HepG2 (cell line): ENCODE measurements around the gene CSNK1D. TPM values are rescaled to one million over a fixed set of nuclear protein-coding genes. Genes with fewer than 3 reads are reported as not detected.

ENCODE experiments used
- ATAC-seq: fragments of 200-7000 bp; cut with Tn5 transposase; 3 replicates; pipeline ENCODE4 v1.9.1; 2020; ENCODE audit warnings: mild to moderate bottlenecking, moderate library complexity
- BruUV-seq: library from RNA; stranded (reverse); fragments of 400-500 nt; replicated peaks from 2 replicates; lab custom pipeline; 2021; lab: Mats Ljungman, UMichigan
- CTCF ChIA-PET: fragments of 300-600 bp; formaldehyde crosslinking; extraction: SDS; loops from one replicate; lab custom pipeline; 2021; ENCODE audit warnings: low total read pairs, inconsistent platforms, low intra/inter-chr PET ratio; lab: Yijun Ruan, JAX
- POLR2A ChIA-PET: fragments of 350-600 bp; sonication (Branson Sonifier 250); formaldehyde crosslinking; loops from one replicate; lab custom pipeline; 2020; ENCODE audit warnings: antibody characterized with exemption, inconsistent platforms; lab: Yijun Ruan, JAX
- DNase-seq: peaks from one replicate; pipeline ENCODE4 v3.0.0-alpha.2; 2015; ENCODE audit warnings: low spot score
- FAIRE-seq: peaks from 3 replicates; lab custom pipeline; 2011; peaks lifted over from hg19 to GRCh38; lab: Jason Lieb, UNC
- H2AFZ ChIP-seq: one replicate; pipeline ENCODE4 v1.6.1; 2011; ENCODE audit warnings: low read length, inconsistent platforms
- H3K27ac ChIP-seq: fragments of 300-600 bp; 3 replicates; pipeline ENCODE4 v1.8.0; 2011; ENCODE audit warnings: mixed run types, mild to moderate bottlenecking, mixed read lengths, low read length, inconsistent platforms; ENCODE audit not compliant: insufficient read depth; ENCODE audit errors: extremely low read length
- H3K27me3 ChIP-seq, 2 experiments: fragments of 200-600 bp in 1 of 2; 2 replicates in 1 of 2; 3 replicates in 1 of 2; pipeline versions ENCODE4 v1.6.0 to v1.8.0; 2011; ENCODE audit warnings: low read length in 2 of 2, mild to moderate bottlenecking in 2 of 2, moderate library complexity in 2 of 2, inconsistent platforms in 1 of 2; ENCODE audit not compliant: insufficient read depth in 2 of 2, control insufficient read depth in 1 of 2
- H3K36me3 ChIP-seq, 2 experiments: fragments of 200-600 bp in 1 of 2; replicated peaks in 1 of 2; 2 replicates in 1 of 2; 3 replicates in 1 of 2; pipeline versions ENCODE4 v1.5.1 to v1.8.0; 2011; ENCODE audit warnings: low read length in 2 of 2, inconsistent platforms in 1 of 2; ENCODE audit not compliant: insufficient read depth in 2 of 2, control insufficient read depth in 1 of 2
- H3K4me1 ChIP-seq: 2 replicates; pipeline ENCODE4 v1.5.1; 2012; ENCODE audit warnings: low read length, inconsistent platforms; ENCODE audit not compliant: insufficient read depth
- H3K4me2 ChIP-seq: 2 replicates; pipeline ENCODE4 v1.6.0; 2011; ENCODE audit warnings: low read depth, low read length, inconsistent platforms
- H3K4me3 ChIP-seq, 3 experiments: fragments of 200-600 bp in 1 of 3; sonication (generic), shearing (Covaris generic) in 1 of 3; replicated peaks in 1 of 3; 2 replicates each; pipeline ENCODE4 v1.5.1; 2011 to 2016; ENCODE audit warnings: low read length in 3 of 3, inconsistent platforms in 2 of 3, low read depth in 2 of 3, mild to moderate bottlenecking in 2 of 3, control low read depth in 1 of 3, mixed read lengths in 1 of 3; ENCODE audit not compliant: insufficient read depth in 1 of 3
- H3K79me2 ChIP-seq: one replicate; pipeline ENCODE4 v1.6.1; 2011; ENCODE audit warnings: low read length, inconsistent platforms; ENCODE audit not compliant: insufficient read depth
- H3K9ac ChIP-seq: 2 replicates; pipeline ENCODE4 v1.6.0; 2011; ENCODE audit warnings: mild to moderate bottlenecking, low read depth, low read length, inconsistent platforms; ENCODE audit not compliant: insufficient read depth
- H3K9me3 ChIP-seq: 2 replicates; pipeline ENCODE4 v1.5.1; 2012; ENCODE audit warnings: mild to moderate bottlenecking, low read length
- H4K20me1 ChIP-seq: 2 replicates; pipeline ENCODE4 v1.6.0; 2011; ENCODE audit warnings: inconsistent platforms, mild to moderate bottlenecking, low read length, moderate library complexity; ENCODE audit not compliant: insufficient read depth
- DNMT3B ChIP-seq: conservative IDR thresholded peaks from 2 replicates; pipeline ENCODE4 v1.6.1; 2016; ENCODE audit warnings: missing biosample characterization, control low read depth
- MTA1 ChIP-seq: sonication (generic); formaldehyde crosslinking; IDR thresholded peaks from 2 replicates; pipeline ENCODE4 v1.4.0; 2020; ENCODE audit warnings: missing genetic modification reagents, mild to moderate bottlenecking, borderline replicate concordance
- TBL1XR1 ChIP-seq: fragments of 150-350 bp; IDR thresholded peaks from 2 replicates; pipeline ENCODE4 v1.6.1; 2014; ENCODE audit warnings: borderline replicate concordance, low read length; ENCODE audit not compliant: partially characterized antibody
- ZBTB38 ChIP-seq: sonication (generic); formaldehyde crosslinking; IDR thresholded peaks from 2 replicates; pipeline ENCODE4 v1.5.1; 2020; ENCODE audit warnings: mild to moderate bottlenecking, missing genetic modification reagents
- ZNF446 ChIP-seq: sonication (generic); formaldehyde crosslinking; IDR thresholded peaks from 2 replicates; pipeline ENCODE4 v1.5.0; 2020; ENCODE audit warnings: mild to moderate bottlenecking, missing genetic modification reagents
- ZNF558 ChIP-seq: sonication (generic); formaldehyde crosslinking; IDR thresholded peaks from 2 replicates; pipeline ENCODE4 v1.9.0; 2022; ENCODE audit warnings: mild to moderate bottlenecking, missing genetic modification reagents, borderline replicate concordance
- WGBS: methylation state at CpG from one replicate; pipeline ENCODE4 v1.1.6; 2017; ENCODE audit warnings: low lambda C conversion rate; 5-methylcytosine and 5-hydroxymethylcytosine counted together
- in situ Hi-C: cut with HindIII; loops from 2 replicates; pipeline ENCODE4 v1.10.0; 2017; ENCODE audit warnings: low pct_unique_long_range_greater_than_20kb; ENCODE audit not compliant: extremely low pct_ligation_motif_present
- intact Hi-C: fragments of 100-400 bp; cut with micrococcal nuclease; formaldehyde crosslinking; loops from one replicate; pipeline ENCODE4 v1.10.0; 2022; ENCODE audit not compliant: unreplicated experiment
- polyA plus RNA-seq, 8 experiments: library from polyadenylated mRNA; depleted of rRNA in 3 of 8; stranded (reverse) in 7 of 8; unstranded in 1 of 8; fragments of >200 nt; fragmentation: Illumina TruSeq in 4 of 8; extraction: Trizol in 4 of 8; gene quantifications; 2 replicates each; pipeline versions ENCODE4 v1.2.1 to v1.2.3, GENCODE V29; 2011 to 2016; ENCODE audit warnings: low read depth in 4 of 8, missing spikeins in 1 of 8, mixed read lengths in 1 of 8; ENCODE audit not compliant: insufficient read depth in 1 of 8
- total RNA-seq, 5 experiments: library from RNA; depleted of rRNA; stranded (reverse); fragments of >200 nt; fragmentation: Illumina TruSeq; extraction: Trizol; gene quantifications; 2 replicates each; pipeline ENCODE4 v1.2.3, GENCODE V29; 2016; ENCODE audit warnings: low read depth in 1 of 5
- TF ChIP-seq, protein P1 (sequence below): sonication (generic); formaldehyde crosslinking; IDR thresholded peaks from 2 replicates; pipeline ENCODE4 v1.5.1; 2020; ENCODE audit warnings: mild to moderate bottlenecking, moderate library complexity, missing genetic modification reagents
- TF ChIP-seq, protein P2 (sequence below): sonication (generic); formaldehyde crosslinking; IDR thresholded peaks from 2 replicates; pipeline ENCODE4 v1.5.0; 2020; ENCODE audit warnings: missing genetic modification reagents
- TF ChIP-seq, protein P3 (sequence below): sonication (generic); formaldehyde crosslinking; IDR thresholded peaks from 2 replicates; pipeline ENCODE4 v1.4.0; 2020; ENCODE audit warnings: missing genetic modification reagents

CSNK1D gene
- total and polyA plus RNA-seq, 2 of the 13 experiments (the other 11 are each of a cell fraction or from before 2014, with no cell fraction given), result 31.5 to 128 TPM

DNA sequence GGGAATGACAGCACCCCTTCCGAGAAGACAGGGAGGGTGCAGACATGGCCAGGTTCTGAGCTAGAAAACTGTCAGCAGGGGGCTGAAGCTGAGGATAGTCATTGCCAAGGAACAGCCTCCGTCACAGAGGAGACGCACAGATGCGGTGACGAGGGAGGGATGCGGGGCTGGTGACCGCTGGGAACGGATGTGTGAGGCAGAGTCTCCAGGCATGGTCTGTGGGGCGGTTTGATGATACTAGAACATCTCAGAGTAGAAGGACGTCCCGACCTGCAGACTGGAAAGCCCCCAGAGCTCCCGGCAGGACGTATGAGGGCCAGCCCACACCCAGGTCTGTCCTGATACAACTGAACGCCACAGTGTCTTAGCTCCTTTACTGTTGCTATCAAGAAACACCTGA lies 1.8 kb upstream of the CSNK1D start:
- peaks cover 4 to 12% of the 10 kb centered on the region in 2 experiments; a peak in 3 of 5 replicates for H3K36me3 ChIP-seq
- H2AFZ ChIP-seq, result no peak overlapping the region
- no peak for ATAC-seq
- ChIA-PET POLR2A (interaction anchor here (1.0 to 10.6 kb wide), 7 partner anchors 9 to 39 kb away, joined by 3 to 119 read pairs (median 35); no protein-coding TSS in a partner anchor), CTCF (no interaction called here)
- peaks cover 23% of the 10 kb centered on the region for H3K79me2 ChIP-seq
- peaks cover 65% of the 10 kb centered on the region for H3K4me1 ChIP-seq
- no peaks in the 10 kb centered on the region; a peak in 1 of 5 replicates for H3K27me3 ChIP-seq
- no peak for DNase-seq
- WGBS, result 94% methylated on average over 11 of the region's 14 CpGs
- H3K4me2 ChIP-seq, result 0 out of 2 replicates have a peak overlapping the region, but pooled peaks have one; percentile 97
- no peak for FAIRE-seq
- no peak overlapping the region for H3K27ac ChIP-seq
- 0 out of 2 replicates have a peak, but pooled peaks have one; percentile 36 for TF ChIP-seq MTA1 (CRISPR knock-in tag)
- TF ChIP-seq DNMT3B (CRISPR knock-in tag), result no peak
- no peaks in the 10 kb centered on the region for H3K9me3 ChIP-seq
- BruUV-seq, result TSS peak; percentile 65
- in situ Hi-C loops, result no loop called here
- H3K9ac ChIP-seq, result no peak overlapping the region
- peaks cover 23% of the 10 kb centered on the region for H4K20me1 ChIP-seq
- intact Hi-C loops, result no loop called here
- H3K4me3 ChIP-seq, result no peak overlapping the region

DNA sequence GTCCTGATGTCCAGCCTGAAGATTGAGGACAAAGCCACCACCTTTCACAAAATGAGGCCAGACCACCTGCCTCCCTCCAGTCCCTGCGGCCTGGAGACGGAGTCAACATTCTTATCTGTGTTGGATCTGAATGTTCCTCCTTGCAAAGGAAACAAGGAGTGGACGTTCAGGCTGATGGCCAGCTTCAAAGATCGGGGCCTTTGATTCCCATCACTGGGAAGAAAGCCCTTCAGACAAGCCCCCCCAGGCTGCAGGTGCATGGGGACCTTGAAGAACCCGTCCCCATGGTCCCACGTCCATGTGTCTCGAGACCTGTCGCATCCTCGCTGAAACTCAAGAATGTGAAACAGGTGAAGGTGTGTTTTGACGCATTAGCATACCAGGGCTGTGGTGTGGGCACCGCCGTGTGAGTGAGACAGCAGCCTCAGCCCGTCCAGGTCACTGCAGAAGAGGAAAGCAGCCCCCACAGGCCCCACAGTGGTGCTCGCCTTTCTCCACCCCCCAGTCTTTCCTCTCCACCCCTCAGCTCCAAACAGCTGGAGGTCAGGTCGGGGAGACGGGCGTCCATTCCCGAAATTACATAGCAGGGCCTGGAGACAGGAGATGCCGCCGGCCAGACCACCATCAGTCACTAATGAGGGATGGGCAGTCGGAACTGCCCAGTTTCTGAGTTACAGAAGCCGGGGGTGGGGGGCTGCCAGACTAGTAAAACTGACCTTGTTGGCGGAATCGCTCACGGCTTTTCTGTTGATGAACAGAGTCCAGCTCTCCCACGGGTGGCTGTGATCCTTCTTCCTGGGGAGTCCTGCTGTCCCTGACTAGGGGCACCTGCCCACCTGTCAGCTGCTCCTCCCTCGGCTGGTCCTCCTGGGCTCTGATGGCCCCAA lies 877 bp upstream of the CSNK1D start:
- peaks cover 5 to 19% of the 10 kb centered on the region in 2 experiments; a peak in 3 of 5 replicates for H3K36me3 ChIP-seq
- ATAC-seq, result no peak
- ChIA-PET POLR2A (interaction anchor here (1.0 to 10.6 kb wide), 18 partner anchors 10 to 307 kb away, joined by 3 to 119 read pairs (median 5); partner anchors contain the start of genes CD7 and FASN), CTCF (no interaction called here)
- H3K9ac ChIP-seq, result peak overlapping the region; percentile 86
- in situ Hi-C loops (no loop called here), intact Hi-C loops (no loop called here)
- WGBS, result 67% methylated on average over 24 of the region's 27 CpGs
- H3K79me2 ChIP-seq, result peaks cover 33% of the 10 kb centered on the region
- peak overlapping the region; percentile 88 to 97 (median 88) for H3K4me3 ChIP-seq
- no peak overlapping the region for H2AFZ ChIP-seq
- H3K9me3 ChIP-seq, result no peaks in the 10 kb centered on the region
- H3K4me1 ChIP-seq, result peaks cover 75% of the 10 kb centered on the region
- BruUV-seq, result no TSS peak
- H3K4me2 ChIP-seq, result peak overlapping the region; percentile 97
- H4K20me1 ChIP-seq, result peaks cover 33% of the 10 kb centered on the region
- H3K27me3 ChIP-seq, result no peaks in the 10 kb centered on the region; a peak in 1 of 5 replicates
- no peak for DNase-seq
- peak overlapping the region; percentile 92 for H3K27ac ChIP-seq
- FAIRE-seq, result no peak
- TF ChIP-seq ZBTB38 (CRISPR knock-in tag) (peak; percentile 68), TBL1XR1 (peak; percentile 7), ZNF446 (CRISPR knock-in tag) (no peak), ZNF558 (CRISPR knock-in tag) (0 out of 2 replicates have a peak, but pooled peaks have one; percentile 2)
- TF ChIP-seq, protein P1, sequence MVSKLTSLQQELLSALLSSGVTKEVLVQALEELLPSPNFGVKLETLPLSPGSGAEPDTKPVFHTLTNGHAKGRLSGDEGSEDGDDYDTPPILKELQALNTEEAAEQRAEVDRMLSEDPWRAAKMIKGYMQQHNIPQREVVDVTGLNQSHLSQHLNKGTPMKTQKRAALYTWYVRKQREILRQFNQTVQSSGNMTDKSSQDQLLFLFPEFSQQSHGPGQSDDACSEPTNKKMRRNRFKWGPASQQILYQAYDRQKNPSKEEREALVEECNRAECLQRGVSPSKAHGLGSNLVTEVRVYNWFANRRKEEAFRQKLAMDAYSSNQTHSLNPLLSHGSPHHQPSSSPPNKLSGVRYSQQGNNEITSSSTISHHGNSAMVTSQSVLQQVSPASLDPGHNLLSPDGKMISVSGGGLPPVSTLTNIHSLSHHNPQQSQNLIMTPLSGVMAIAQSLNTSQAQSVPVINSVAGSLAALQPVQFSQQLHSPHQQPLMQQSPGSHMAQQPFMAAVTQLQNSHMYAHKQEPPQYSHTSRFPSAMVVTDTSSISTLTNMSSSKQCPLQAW, result peak; percentile 26; the same call in 1 of the 2 replicates
- TF ChIP-seq, protein P2, sequence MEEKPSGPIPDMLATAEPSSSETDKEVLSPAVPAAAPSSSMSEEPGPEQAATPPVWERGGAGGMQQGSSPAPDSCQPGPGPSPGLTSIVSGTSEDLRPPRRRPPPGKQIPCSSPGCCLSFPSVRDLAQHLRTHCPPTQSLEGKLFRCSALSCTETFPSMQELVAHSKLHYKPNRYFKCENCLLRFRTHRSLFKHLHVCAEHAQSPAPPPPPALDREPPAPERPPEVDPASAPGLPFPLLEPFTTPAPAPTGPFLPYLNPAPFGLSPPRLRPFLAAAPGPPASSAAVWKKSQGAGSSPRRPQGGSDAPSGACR (CRISPR knock-in tag), result 0 out of 2 replicates have a peak, but pooled peaks have one; percentile 5
- TF ChIP-seq, protein P3, sequence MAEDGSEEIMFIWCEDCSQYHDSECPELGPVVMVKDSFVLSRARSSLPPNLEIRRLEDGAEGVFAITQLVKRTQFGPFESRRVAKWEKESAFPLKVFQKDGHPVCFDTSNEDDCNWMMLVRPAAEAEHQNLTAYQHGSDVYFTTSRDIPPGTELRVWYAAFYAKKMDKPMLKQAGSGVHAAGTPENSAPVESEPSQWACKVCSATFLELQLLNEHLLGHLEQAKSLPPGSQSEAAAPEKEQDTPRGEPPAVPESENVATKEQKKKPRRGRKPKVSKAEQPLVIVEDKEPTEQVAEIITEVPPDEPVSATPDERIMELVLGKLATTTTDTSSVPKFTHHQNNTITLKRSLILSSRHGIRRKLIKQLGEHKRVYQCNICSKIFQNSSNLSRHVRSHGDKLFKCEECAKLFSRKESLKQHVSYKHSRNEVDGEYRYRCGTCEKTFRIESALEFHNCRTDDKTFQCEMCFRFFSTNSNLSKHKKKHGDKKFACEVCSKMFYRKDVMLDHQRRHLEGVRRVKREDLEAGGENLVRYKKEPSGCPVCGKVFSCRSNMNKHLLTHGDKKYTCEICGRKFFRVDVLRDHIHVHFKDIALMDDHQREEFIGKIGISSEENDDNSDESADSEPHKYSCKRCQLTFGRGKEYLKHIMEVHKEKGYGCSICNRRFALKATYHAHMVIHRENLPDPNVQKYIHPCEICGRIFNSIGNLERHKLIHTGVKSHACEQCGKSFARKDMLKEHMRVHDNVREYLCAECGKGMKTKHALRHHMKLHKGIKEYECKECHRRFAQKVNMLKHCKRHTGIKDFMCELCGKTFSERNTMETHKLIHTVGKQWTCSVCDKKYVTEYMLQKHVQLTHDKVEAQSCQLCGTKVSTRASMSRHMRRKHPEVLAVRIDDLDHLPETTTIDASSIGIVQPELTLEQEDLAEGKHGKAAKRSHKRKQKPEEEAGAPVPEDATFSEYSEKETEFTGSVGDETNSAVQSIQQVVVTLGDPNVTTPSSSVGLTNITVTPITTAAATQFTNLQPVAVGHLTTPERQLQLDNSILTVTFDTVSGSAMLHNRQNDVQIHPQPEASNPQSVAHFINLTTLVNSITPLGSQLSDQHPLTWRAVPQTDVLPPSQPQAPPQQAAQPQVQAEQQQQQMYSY (CRISPR knock-in tag), result no peak
